Endothelial cell of umbilical vein (primary cell): ENCODE measurements around the gene OSGEP. TPM values are rescaled to one million over a fixed set of nuclear protein-coding genes. Genes with fewer than 3 reads are reported as not detected.

Source experiments
- BruUV-seq: library from RNA; stranded (reverse); fragments of 400-500 nt; replicated peaks from 2 replicates; lab custom pipeline; 2021; lab: Mats Ljungman, UMichigan
- CTCF ChIA-PET: fragments of 300-600, 350-600 bp; sonication (Branson Sonifier 250); formaldehyde crosslinking; loops from one replicate; lab custom pipeline; 2021; ENCODE audit warnings: antibody characterized with exemption, inconsistent platforms; lab: Charles Lee
- POLR2A ChIA-PET: fragments of 300-600, 350-600 bp; sonication (Branson Sonifier 250); formaldehyde crosslinking; loops from one replicate; lab custom pipeline; 2021; ENCODE audit warnings: antibody characterized with exemption, inconsistent platforms; lab: Charles Lee
- DNase-seq: peaks from one replicate; pipeline ENCODE4 v3.0.0-alpha.2; 2011; ENCODE audit warnings: low read depth, low spot score
- FAIRE-seq: peaks from 2 replicates; lab custom pipeline; 2011; peaks lifted over from hg19 to GRCh38; lab: Jason Lieb, UNC
- H2AFZ ChIP-seq: 2 replicates; pipeline ENCODE4 v1.6.0; 2012; ENCODE audit warnings: low read depth, low read length, control low read depth, inconsistent platforms
- H3K27ac ChIP-seq: 2 replicates; pipeline ENCODE4 v1.5.1; 2011; ENCODE audit warnings: low read depth, mild to moderate bottlenecking, control low read depth, low read length, moderate library complexity; ENCODE audit not compliant: insufficient read depth
- H3K27me3 ChIP-seq, 2 experiments: 2 replicates each; pipeline versions ENCODE4 v1.6.0 to v1.6.1; 2011; ENCODE audit warnings: low read length in 2 of 2, mixed read lengths in 1 of 2; ENCODE audit not compliant: control insufficient read depth in 2 of 2, insufficient read depth in 2 of 2
- H3K36me3 ChIP-seq, 2 experiments: 2 replicates in 1 of 2; 3 replicates in 1 of 2; pipeline ENCODE4 v1.5.1; 2011; ENCODE audit warnings: low read length in 2 of 2, mild to moderate bottlenecking in 1 of 2, moderate library complexity in 1 of 2; ENCODE audit not compliant: control insufficient read depth in 2 of 2, insufficient read depth in 2 of 2; ENCODE audit errors: extremely low read depth in 1 of 2
- H3K4me1 ChIP-seq: 3 replicates; pipeline ENCODE4 v1.5.1; 2011; ENCODE audit warnings: mild to moderate bottlenecking, low read length; ENCODE audit not compliant: control insufficient read depth, insufficient read depth; ENCODE audit errors: extremely low read depth
- H3K4me2 ChIP-seq: 2 replicates; pipeline ENCODE4 v1.6.1; 2011; ENCODE audit warnings: low read length, control low read depth, mixed read lengths; ENCODE audit not compliant: insufficient read depth
- H3K4me3 ChIP-seq, 3 experiments: fragments of 200-600 bp in 1 of 3; sonication (generic), shearing (Covaris generic) in 1 of 3; replicated peaks in 1 of 3; 2 replicates each; pipeline ENCODE4 v1.5.1; 2011 to 2016; ENCODE audit warnings: control low read depth in 3 of 3, low read length in 3 of 3, mild to moderate bottlenecking in 2 of 3, inconsistent platforms in 1 of 3, low read depth in 1 of 3, moderate library complexity in 1 of 3; ENCODE audit not compliant: insufficient read depth in 1 of 3
- H3K79me2 ChIP-seq: 2 replicates; pipeline ENCODE4 v1.6.0; 2012; ENCODE audit warnings: low read length, inconsistent platforms; ENCODE audit not compliant: control insufficient read depth, insufficient read depth
- H3K9ac ChIP-seq: replicated peaks from 2 replicates; pipeline ENCODE3; 2011; ENCODE audit warnings: low read length, control low read depth; ENCODE audit not compliant: insufficient read depth; ENCODE audit errors: extremely low read depth
- H3K9me1 ChIP-seq: replicated peaks from 3 replicates; pipeline ENCODE4 v1.6.0; 2011; ENCODE audit warnings: mild to moderate bottlenecking, low read length; ENCODE audit not compliant: control insufficient read depth, insufficient read depth; ENCODE audit errors: extremely low read depth
- H3K9me3 ChIP-seq: replicated peaks from 2 replicates; pipeline ENCODE4 v1.5.1; 2012; ENCODE audit warnings: low read length, inconsistent platforms; ENCODE audit not compliant: control insufficient read depth, insufficient read depth
- H4K20me1 ChIP-seq: replicated peaks from 2 replicates; pipeline ENCODE3; 2011; ENCODE audit warnings: mild to moderate bottlenecking, low read length; ENCODE audit not compliant: control insufficient read depth, insufficient read depth; ENCODE audit errors: extremely low read depth
- EZH2 ChIP-seq: IDR thresholded peaks from 2 replicates; pipeline ENCODE4 v1.6.1; 2012; ENCODE audit warnings: borderline replicate concordance, low read depth, mild to moderate bottlenecking, moderate library complexity, low read length, inconsistent platforms; ENCODE audit not compliant: severe bottlenecking
- FOS ChIP-seq: IDR thresholded peaks from 2 replicates; pipeline ENCODE4 v1.6.1; 2011; ENCODE audit warnings: mild to moderate bottlenecking, low read length, moderate library complexity, borderline replicate concordance; ENCODE audit not compliant: insufficient read depth
- GATA2 ChIP-seq: IDR thresholded peaks from 2 replicates; pipeline ENCODE4 v1.7.0; 2011; ENCODE audit warnings: low read depth, mild to moderate bottlenecking, moderate library complexity, mixed read lengths, low read length; ENCODE audit not compliant: insufficient read length, insufficient read depth
- JUN ChIP-seq: IDR thresholded peaks from 2 replicates; pipeline ENCODE4 v1.6.1; 2011; ENCODE audit warnings: borderline replicate concordance, low read depth; ENCODE audit not compliant: insufficient read length, insufficient read depth
- MYC ChIP-seq: IDR thresholded peaks from one replicate; pipeline ENCODE4 v1.6.1; 2011; ENCODE audit warnings: mild to moderate bottlenecking, low read depth, low read length
- POLR2A ChIP-seq: IDR thresholded peaks from 2 replicates; pipeline ENCODE4 v1.6.1; 2012; ENCODE audit warnings: low read depth, mild to moderate bottlenecking, control low read depth, low read length
- POLR2AphosphoS5 ChIP-seq: IDR thresholded peaks from 2 replicates; pipeline ENCODE4 v1.6.1; 2012; ENCODE audit warnings: low read depth, mild to moderate bottlenecking, control low read depth, low read length, moderate library complexity; ENCODE audit not compliant: insufficient read depth
- dilution Hi-C: fragments of 300-500 bp; cut with MboI; formaldehyde crosslinking; loops from one replicate; pipeline ENCODE4 v1.15.0; 2019; ENCODE audit warnings: low sequenced_read_pairs; ENCODE audit not compliant: extremely low pct_ligation_motif_present
- intact Hi-C: fragments of 100-400 bp; cut with micrococcal nuclease; formaldehyde crosslinking; loops from one replicate; pipeline ENCODE4 v1.10.0; 2022
- polyA plus RNA-seq, 4 experiments: library from polyadenylated mRNA; depleted of rRNA in 3 of 4; stranded (reverse) in 3 of 4; unstranded in 1 of 4; fragments of >200 nt; gene quantifications; 2 replicates each; pipeline versions ENCODE4 v1.2.1 to v1.2.3, GENCODE V29; 2011 to 2012; ENCODE audit warnings: missing spikeins in 1 of 4
- total RNA-seq: library from RNA; stranded (reverse); gene quantifications from 2 replicates; pipeline ENCODE4 v1.2.3, GENCODE V29; 2021
- TF ChIP-seq, protein P1 (sequence below): IDR thresholded peaks from 2 replicates; pipeline ENCODE4 v1.6.1; 2011; ENCODE audit not compliant: insufficient read depth, insufficient read length
- TF ChIP-seq, protein P2 (sequence below), 2 donors: IDR thresholded peaks; 1 replicate in 1 of 2; 2 replicates in 1 of 2; pipeline ENCODE4 v1.5.1; 2011; ENCODE audit warnings: low read length in 2 of 2, mild to moderate bottlenecking in 2 of 2, moderate library complexity in 2 of 2, control low read depth in 1 of 2, inconsistent platforms in 1 of 2, low read depth in 1 of 2; ENCODE audit not compliant: insufficient read depth in 1 of 2; ENCODE audit errors: extremely low read depth in 1 of 2

OSGEP gene
- total and polyA plus RNA-seq, 2 donors (not counting 3 experiments of a cell fraction or from before 2014, with no cell fraction given) = 41.8 to 100 TPM

DNA sequence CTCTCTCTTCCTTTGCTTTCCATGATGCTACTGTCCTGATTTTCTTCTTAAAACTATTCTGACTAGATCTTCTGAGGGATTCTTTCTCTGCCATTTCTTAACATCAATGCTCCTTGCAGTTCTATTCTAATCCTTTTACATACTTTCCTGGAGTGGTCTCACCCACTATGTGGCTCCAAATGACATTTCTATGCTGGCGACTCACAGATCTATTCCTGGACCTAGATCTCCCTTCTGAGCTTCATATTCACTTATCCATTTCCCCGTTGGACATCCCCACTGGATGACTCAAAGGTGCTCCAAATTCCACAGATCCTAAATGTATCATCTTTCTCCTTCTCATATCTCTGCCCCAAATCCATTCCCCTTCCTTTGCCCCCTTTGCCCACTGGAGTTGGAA, 45.4 kb downstream of the OSGEP start:
- TF ChIP-seq, protein P1, sequence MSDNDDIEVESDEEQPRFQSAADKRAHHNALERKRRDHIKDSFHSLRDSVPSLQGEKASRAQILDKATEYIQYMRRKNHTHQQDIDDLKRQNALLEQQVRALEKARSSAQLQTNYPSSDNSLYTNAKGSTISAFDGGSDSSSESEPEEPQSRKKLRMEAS = no peak
- TF ChIP-seq POLR2AphosphoS5 (no peak), POLR2A (no peak), EZH2 (no peak), GATA2 (no peak), JUN (no peak), MYC (no peak), FOS (no peak)
- TF ChIP-seq, protein P2, sequence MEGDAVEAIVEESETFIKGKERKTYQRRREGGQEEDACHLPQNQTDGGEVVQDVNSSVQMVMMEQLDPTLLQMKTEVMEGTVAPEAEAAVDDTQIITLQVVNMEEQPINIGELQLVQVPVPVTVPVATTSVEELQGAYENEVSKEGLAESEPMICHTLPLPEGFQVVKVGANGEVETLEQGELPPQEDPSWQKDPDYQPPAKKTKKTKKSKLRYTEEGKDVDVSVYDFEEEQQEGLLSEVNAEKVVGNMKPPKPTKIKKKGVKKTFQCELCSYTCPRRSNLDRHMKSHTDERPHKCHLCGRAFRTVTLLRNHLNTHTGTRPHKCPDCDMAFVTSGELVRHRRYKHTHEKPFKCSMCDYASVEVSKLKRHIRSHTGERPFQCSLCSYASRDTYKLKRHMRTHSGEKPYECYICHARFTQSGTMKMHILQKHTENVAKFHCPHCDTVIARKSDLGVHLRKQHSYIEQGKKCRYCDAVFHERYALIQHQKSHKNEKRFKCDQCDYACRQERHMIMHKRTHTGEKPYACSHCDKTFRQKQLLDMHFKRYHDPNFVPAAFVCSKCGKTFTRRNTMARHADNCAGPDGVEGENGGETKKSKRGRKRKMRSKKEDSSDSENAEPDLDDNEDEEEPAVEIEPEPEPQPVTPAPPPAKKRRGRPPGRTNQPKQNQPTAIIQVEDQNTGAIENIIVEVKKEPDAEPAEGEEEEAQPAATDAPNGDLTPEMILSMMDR (IDR thresholded peaks at IDR 0.05; ENCODE audit: extremely low read depth in 1 of 2, insufficient read depth in 1 of 2, low read depth in 1 of 2, low read length in 2 of 2) = no peak
- ChIA-PET CTCF (interaction anchor here (1.0 kb wide), 1 partner anchor 8 kb away, joined by 3 read pairs; no protein-coding TSS in a partner anchor), POLR2A (no interaction called here)
- H3K9me3 ChIP-seq = no peaks in the 10 kb centered on the region
- peaks cover 16% of the 10 kb centered on the region for H3K4me1 ChIP-seq
- dilution Hi-C loops (no loop called here), intact Hi-C loops (no loop called here)
- H3K4me3 ChIP-seq = no peak overlapping the region
- BruUV-seq = no TSS peak
- H3K9ac ChIP-seq = no peak overlapping the region
- no peaks in the 10 kb centered on the region for H3K27me3 ChIP-seq
- H2AFZ ChIP-seq = no peak overlapping the region
- H3K9me1 ChIP-seq = no peaks in the 10 kb centered on the region
- no peak overlapping the region for H3K27ac ChIP-seq
- DNase-seq = no peak
- peaks cover 4 to 18% of the 10 kb centered on the region in 2 experiments for H3K36me3 ChIP-seq
- H3K79me2 ChIP-seq = peaks cover 4% of the 10 kb centered on the region
- H3K4me2 ChIP-seq = no peak overlapping the region
- H4K20me1 ChIP-seq = no peaks in the 10 kb centered on the region
- FAIRE-seq = no peak
